HepG2 (cell line): ENCODE measurements around the gene ADGRF5. TPM values are rescaled to one million over a fixed set of nuclear protein-coding genes. Genes with fewer than 3 reads are reported as not detected.

Experiments
- ATAC-seq: fragments of 200-7000 bp; cut with Tn5 transposase; 3 replicates; pipeline ENCODE4 v1.9.1; 2020; ENCODE audit warnings: mild to moderate bottlenecking, moderate library complexity
- BruUV-seq: library from RNA; stranded (reverse); fragments of 400-500 nt; replicated peaks from 2 replicates; lab custom pipeline; 2021; lab: Mats Ljungman, UMichigan
- CTCF ChIA-PET: fragments of 300-600 bp; formaldehyde crosslinking; extraction: SDS; loops from one replicate; lab custom pipeline; 2021; ENCODE audit warnings: low total read pairs, inconsistent platforms, low intra/inter-chr PET ratio; lab: Yijun Ruan, JAX
- POLR2A ChIA-PET: fragments of 350-600 bp; sonication (Branson Sonifier 250); formaldehyde crosslinking; loops from one replicate; lab custom pipeline; 2020; ENCODE audit warnings: antibody characterized with exemption, inconsistent platforms; lab: Yijun Ruan, JAX
- DNase-seq: peaks from one replicate; pipeline ENCODE4 v3.0.0-alpha.2; 2015; ENCODE audit warnings: low spot score
- FAIRE-seq: peaks from 3 replicates; lab custom pipeline; 2011; peaks lifted over from hg19 to GRCh38; lab: Jason Lieb, UNC
- H2AFZ ChIP-seq: one replicate; pipeline ENCODE4 v1.6.1; 2011; ENCODE audit warnings: low read length, inconsistent platforms
- H3K27ac ChIP-seq: fragments of 300-600 bp; 3 replicates; pipeline ENCODE4 v1.8.0; 2011; ENCODE audit warnings: mixed run types, mild to moderate bottlenecking, mixed read lengths, low read length, inconsistent platforms; ENCODE audit not compliant: insufficient read depth; ENCODE audit errors: extremely low read length
- H3K27me3 ChIP-seq, 2 experiments: fragments of 200-600 bp in 1 of 2; 2 replicates in 1 of 2; 3 replicates in 1 of 2; pipeline versions ENCODE4 v1.6.0 to v1.8.0; 2011; ENCODE audit warnings: low read length in 2 of 2, mild to moderate bottlenecking in 2 of 2, moderate library complexity in 2 of 2, inconsistent platforms in 1 of 2; ENCODE audit not compliant: insufficient read depth in 2 of 2, control insufficient read depth in 1 of 2
- H3K36me3 ChIP-seq, 2 experiments: fragments of 200-600 bp in 1 of 2; replicated peaks in 1 of 2; 2 replicates in 1 of 2; 3 replicates in 1 of 2; pipeline versions ENCODE4 v1.5.1 to v1.8.0; 2011; ENCODE audit warnings: low read length in 2 of 2, inconsistent platforms in 1 of 2; ENCODE audit not compliant: insufficient read depth in 2 of 2, control insufficient read depth in 1 of 2
- H3K4me1 ChIP-seq: 2 replicates; pipeline ENCODE4 v1.5.1; 2012; ENCODE audit warnings: low read length, inconsistent platforms; ENCODE audit not compliant: insufficient read depth
- H3K4me2 ChIP-seq: 2 replicates; pipeline ENCODE4 v1.6.0; 2011; ENCODE audit warnings: low read depth, low read length, inconsistent platforms
- H3K4me3 ChIP-seq, 3 experiments: fragments of 200-600 bp in 1 of 3; sonication (generic), shearing (Covaris generic) in 1 of 3; replicated peaks in 1 of 3; 2 replicates each; pipeline ENCODE4 v1.5.1; 2011 to 2016; ENCODE audit warnings: low read length in 3 of 3, inconsistent platforms in 2 of 3, low read depth in 2 of 3, mild to moderate bottlenecking in 2 of 3, control low read depth in 1 of 3, mixed read lengths in 1 of 3; ENCODE audit not compliant: insufficient read depth in 1 of 3
- H3K79me2 ChIP-seq: one replicate; pipeline ENCODE4 v1.6.1; 2011; ENCODE audit warnings: low read length, inconsistent platforms; ENCODE audit not compliant: insufficient read depth
- H3K9ac ChIP-seq: 2 replicates; pipeline ENCODE4 v1.6.0; 2011; ENCODE audit warnings: mild to moderate bottlenecking, low read depth, low read length, inconsistent platforms; ENCODE audit not compliant: insufficient read depth
- H3K9me3 ChIP-seq: 2 replicates; pipeline ENCODE4 v1.5.1; 2012; ENCODE audit warnings: mild to moderate bottlenecking, low read length
- H4K20me1 ChIP-seq: 2 replicates; pipeline ENCODE4 v1.6.0; 2011; ENCODE audit warnings: inconsistent platforms, mild to moderate bottlenecking, low read length, moderate library complexity; ENCODE audit not compliant: insufficient read depth
- ELF3 ChIP-seq: IDR thresholded peaks from 2 replicates; pipeline ENCODE4 v1.6.1; 2016; ENCODE audit warnings: missing genetic modification reagents, missing compliant biosample characterization
- IKZF4 ChIP-seq: sonication (generic); formaldehyde crosslinking; IDR thresholded peaks from 2 replicates; pipeline ENCODE4 v1.5.1; 2020; ENCODE audit warnings: borderline replicate concordance, mild to moderate bottlenecking, low read depth, missing genetic modification reagents; ENCODE audit errors: not compliant biosample characterization
- POLR2A ChIP-seq, 2 experiments: IDR thresholded peaks; 2 replicates each; pipeline ENCODE4 v1.6.1; 2011; ENCODE audit warnings: low read depth in 2 of 2, low read length in 2 of 2, mild to moderate bottlenecking in 1 of 2, moderate library complexity in 1 of 2; ENCODE audit not compliant: insufficient read depth in 1 of 2
- RARA ChIP-seq: IDR thresholded peaks from 2 replicates; pipeline ENCODE4 v1.6.1; 2016; ENCODE audit warnings: missing genetic modification reagents, missing compliant biosample characterization
- ZKSCAN8 ChIP-seq: IDR thresholded peaks from 2 replicates; pipeline ENCODE4 v1.6.1; 2016; ENCODE audit warnings: borderline replicate concordance, missing genetic modification reagents, missing compliant biosample characterization
- WGBS: methylation state at CpG from one replicate; pipeline ENCODE4 v1.1.6; 2017; ENCODE audit warnings: low lambda C conversion rate; 5-methylcytosine and 5-hydroxymethylcytosine counted together
- in situ Hi-C: cut with HindIII; loops from 2 replicates; pipeline ENCODE4 v1.10.0; 2017; ENCODE audit warnings: low pct_unique_long_range_greater_than_20kb; ENCODE audit not compliant: extremely low pct_ligation_motif_present
- intact Hi-C: fragments of 100-400 bp; cut with micrococcal nuclease; formaldehyde crosslinking; loops from one replicate; pipeline ENCODE4 v1.10.0; 2022; ENCODE audit not compliant: unreplicated experiment
- polyA plus RNA-seq, 8 experiments: library from polyadenylated mRNA; depleted of rRNA in 3 of 8; stranded (reverse) in 7 of 8; unstranded in 1 of 8; fragments of >200 nt; fragmentation: Illumina TruSeq in 4 of 8; extraction: Trizol in 4 of 8; gene quantifications; 2 replicates each; pipeline versions ENCODE4 v1.2.1 to v1.2.3, GENCODE V29; 2011 to 2016; ENCODE audit warnings: low read depth in 4 of 8, missing spikeins in 1 of 8, mixed read lengths in 1 of 8; ENCODE audit not compliant: insufficient read depth in 1 of 8
- total RNA-seq, 5 experiments: library from RNA; depleted of rRNA; stranded (reverse); fragments of >200 nt; fragmentation: Illumina TruSeq; extraction: Trizol; gene quantifications; 2 replicates each; pipeline ENCODE4 v1.2.3, GENCODE V29; 2016; ENCODE audit warnings: low read depth in 1 of 5
- TF ChIP-seq, protein P1 (sequence below): sonication (generic); formaldehyde crosslinking; IDR thresholded peaks from 2 replicates; pipeline ENCODE4 v1.5.0; 2020; ENCODE audit warnings: mild to moderate bottlenecking, missing genetic modification reagents, borderline replicate concordance
- TF ChIP-seq, protein P2 (sequence below): IDR thresholded peaks from 2 replicates; pipeline ENCODE4 v1.6.1; 2016; ENCODE audit warnings: low read depth, control low read depth
- TF ChIP-seq, protein P3 (sequence below): sonication (generic); formaldehyde crosslinking; IDR thresholded peaks from 2 replicates; pipeline ENCODE4 v1.4.0; 2020; ENCODE audit warnings: missing genetic modification reagents
- TF ChIP-seq, protein P4 (sequence below): sonication (generic); formaldehyde crosslinking; IDR thresholded peaks from 2 replicates; pipeline ENCODE4 v1.5.0; 2020; ENCODE audit warnings: missing genetic modification reagents

Gene ADGRF5
- total and polyA plus RNA-seq, 2 of the 13 experiments (the other 11 are each of a cell fraction or from before 2014, with no cell fraction given), result not detected

DNA sequence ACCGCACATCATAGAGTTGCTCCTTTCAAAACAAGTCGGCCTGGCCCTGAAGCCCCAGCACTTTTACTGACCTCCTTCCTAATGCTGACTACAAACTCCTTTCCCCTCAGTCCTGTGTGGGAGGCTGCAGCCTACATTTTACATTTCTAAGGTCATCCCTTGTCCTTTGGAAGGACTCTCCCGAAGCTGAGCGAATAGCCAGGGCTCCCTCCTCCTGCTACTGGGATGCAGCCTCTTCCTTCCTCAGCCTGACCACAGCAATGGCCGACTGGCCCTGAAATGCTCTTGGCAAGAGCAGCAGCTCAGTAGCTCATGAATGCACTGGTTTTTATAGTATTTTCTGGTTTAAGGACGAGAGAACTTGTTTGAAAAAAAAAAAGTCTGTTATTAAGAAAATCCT is 679 bp downstream of the ADGRF5 start (continued):
- TF ChIP-seq, protein P1, sequence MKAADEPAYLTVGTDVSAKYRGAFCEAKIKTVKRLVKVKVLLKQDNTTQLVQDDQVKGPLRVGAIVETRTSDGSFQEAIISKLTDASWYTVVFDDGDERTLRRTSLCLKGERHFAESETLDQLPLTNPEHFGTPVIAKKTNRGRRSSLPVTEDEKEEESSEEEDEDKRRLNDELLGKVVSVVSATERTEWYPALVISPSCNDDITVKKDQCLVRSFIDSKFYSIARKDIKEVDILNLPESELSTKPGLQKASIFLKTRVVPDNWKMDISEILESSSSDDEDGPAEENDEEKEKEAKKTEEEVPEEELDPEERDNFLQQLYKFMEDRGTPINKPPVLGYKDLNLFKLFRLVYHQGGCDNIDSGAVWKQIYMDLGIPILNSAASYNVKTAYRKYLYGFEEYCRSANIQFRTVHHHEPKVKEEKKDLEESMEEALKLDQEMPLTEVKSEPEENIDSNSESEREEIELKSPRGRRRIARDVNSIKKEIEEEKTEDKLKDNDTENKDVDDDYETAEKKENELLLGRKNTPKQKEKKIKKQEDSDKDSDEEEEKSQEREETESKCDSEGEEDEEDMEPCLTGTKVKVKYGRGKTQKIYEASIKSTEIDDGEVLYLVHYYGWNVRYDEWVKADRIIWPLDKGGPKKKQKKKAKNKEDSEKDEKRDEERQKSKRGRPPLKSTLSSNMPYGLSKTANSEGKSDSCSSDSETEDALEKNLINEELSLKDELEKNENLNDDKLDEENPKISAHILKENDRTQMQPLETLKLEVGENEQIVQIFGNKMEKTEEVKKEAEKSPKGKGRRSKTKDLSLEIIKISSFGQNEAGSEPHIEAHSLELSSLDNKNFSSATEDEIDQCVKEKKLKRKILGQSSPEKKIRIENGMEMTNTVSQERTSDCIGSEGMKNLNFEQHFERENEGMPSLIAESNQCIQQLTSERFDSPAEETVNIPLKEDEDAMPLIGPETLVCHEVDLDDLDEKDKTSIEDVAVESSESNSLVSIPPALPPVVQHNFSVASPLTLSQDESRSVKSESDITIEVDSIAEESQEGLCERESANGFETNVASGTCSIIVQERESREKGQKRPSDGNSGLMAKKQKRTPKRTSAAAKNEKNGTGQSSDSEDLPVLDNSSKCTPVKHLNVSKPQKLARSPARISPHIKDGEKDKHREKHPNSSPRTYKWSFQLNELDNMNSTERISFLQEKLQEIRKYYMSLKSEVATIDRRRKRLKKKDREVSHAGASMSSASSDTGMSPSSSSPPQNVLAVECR (CRISPR knock-in tag), result no peak
- no peak for TF ChIP-seq ZKSCAN8 (CRISPR knock-in tag)

DNA sequence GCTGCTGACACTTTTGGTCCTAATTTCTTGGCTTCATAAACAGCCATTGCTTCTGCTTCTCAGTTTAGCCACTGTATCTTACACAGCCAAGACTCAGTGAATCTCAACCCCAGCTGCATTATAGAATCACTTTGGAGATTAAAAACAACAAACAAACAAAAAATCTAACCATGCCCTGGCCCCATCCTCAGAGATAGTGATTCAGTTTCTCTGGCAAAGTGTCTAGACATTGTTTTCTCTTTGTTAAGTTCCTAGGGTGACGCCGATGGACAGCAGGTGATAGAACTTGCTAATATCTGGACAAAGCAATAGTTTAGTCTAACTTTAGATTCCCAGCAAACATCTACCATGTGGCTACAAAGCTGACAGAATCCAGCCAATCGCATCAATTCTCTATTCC is 2.9 kb downstream of the ADGRF5 start:
- POLR2A ChIA-PET, result no interaction called here
- no TSS peak for BruUV-seq
- no peaks in the 10 kb centered on the region for H4K20me1 ChIP-seq
- H3K79me2 ChIP-seq, result no peaks in the 10 kb centered on the region
- no peaks in the 10 kb centered on the region for H3K36me3 ChIP-seq
- no peak overlapping the region for H3K27ac ChIP-seq
- H2AFZ ChIP-seq, result no peak overlapping the region
- CTCF ChIA-PET, result no interaction called here
- peaks cover 1 to 34% of the 10 kb centered on the region in 2 experiments; a peak in 4 of 5 replicates for H3K27me3 ChIP-seq
- ATAC-seq (no peak), DNase-seq (no peak), FAIRE-seq (no peak)
- in situ Hi-C loops, result no loop called here
- no peaks in the 10 kb centered on the region for H3K9me3 ChIP-seq
- intact Hi-C loops, result no loop called here
- no peak overlapping the region for H3K4me3 ChIP-seq
- no peak overlapping the region for H3K4me2 ChIP-seq
- 10% methylated on average over 3 of the region's 3 CpGs for WGBS
- TF ChIP-seq RARA (CRISPR knock-in tag) (no peak), POLR2A (IDR thresholded peaks at IDR 0.05; ENCODE audit: insufficient read depth in 1 of 2, low read depth in 2 of 2, low read length in 2 of 2) (no peak), IKZF4 (CRISPR knock-in tag) (no peak), ELF3 (no peak)
- TF ChIP-seq, protein P2, sequence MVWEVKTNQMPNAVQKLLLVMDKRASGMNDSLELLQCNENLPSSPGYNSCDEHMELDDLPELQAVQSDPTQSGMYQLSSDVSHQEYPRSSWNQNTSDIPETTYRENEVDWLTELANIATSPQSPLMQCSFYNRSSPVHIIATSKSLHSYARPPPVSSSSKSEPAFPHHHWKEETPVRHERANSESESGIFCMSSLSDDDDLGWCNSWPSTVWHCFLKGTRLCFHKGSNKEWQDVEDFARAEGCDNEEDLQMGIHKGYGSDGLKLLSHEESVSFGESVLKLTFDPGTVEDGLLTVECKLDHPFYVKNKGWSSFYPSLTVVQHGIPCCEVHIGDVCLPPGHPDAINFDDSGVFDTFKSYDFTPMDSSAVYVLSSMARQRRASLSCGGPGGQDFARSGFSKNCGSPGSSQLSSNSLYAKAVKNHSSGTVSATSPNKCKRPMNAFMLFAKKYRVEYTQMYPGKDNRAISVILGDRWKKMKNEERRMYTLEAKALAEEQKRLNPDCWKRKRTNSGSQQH, result no peak
- TF ChIP-seq, protein P3, sequence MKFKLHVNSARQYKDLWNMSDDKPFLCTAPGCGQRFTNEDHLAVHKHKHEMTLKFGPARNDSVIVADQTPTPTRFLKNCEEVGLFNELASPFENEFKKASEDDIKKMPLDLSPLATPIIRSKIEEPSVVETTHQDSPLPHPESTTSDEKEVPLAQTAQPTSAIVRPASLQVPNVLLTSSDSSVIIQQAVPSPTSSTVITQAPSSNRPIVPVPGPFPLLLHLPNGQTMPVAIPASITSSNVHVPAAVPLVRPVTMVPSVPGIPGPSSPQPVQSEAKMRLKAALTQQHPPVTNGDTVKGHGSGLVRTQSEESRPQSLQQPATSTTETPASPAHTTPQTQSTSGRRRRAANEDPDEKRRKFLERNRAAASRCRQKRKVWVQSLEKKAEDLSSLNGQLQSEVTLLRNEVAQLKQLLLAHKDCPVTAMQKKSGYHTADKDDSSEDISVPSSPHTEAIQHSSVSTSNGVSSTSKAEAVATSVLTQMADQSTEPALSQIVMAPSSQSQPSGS, result no peak
- TF ChIP-seq, protein P4, sequence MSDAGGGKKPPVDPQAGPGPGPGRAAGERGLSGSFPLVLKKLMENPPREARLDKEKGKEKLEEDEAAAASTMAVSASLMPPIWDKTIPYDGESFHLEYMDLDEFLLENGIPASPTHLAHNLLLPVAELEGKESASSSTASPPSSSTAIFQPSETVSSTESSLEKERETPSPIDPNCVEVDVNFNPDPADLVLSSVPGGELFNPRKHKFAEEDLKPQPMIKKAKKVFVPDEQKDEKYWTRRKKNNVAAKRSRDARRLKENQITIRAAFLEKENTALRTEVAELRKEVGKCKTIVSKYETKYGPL (CRISPR knock-in tag), result no peak
- H3K9ac ChIP-seq, result no peak overlapping the region
- no peaks in the 10 kb centered on the region for H3K4me1 ChIP-seq
